Astrocyte (in vitro differentiated cells and primary cell): ENCODE measurements around the gene INSC. TPM values are rescaled to one million over a fixed set of nuclear protein-coding genes. Genes with fewer than 3 reads are reported as not detected.

Experiments used
- DNase-seq: peaks from one replicate; pipeline ENCODE4 v3.0.0-alpha.2; 2010; ENCODE audit warnings: low read depth
- FAIRE-seq: peaks from 2 replicates; lab custom pipeline; 2011; peaks lifted over from hg19 to GRCh38; lab: Jason Lieb, UNC
- H2AFZ ChIP-seq: 2 replicates; pipeline ENCODE4 v1.6.0; 2012; ENCODE audit warnings: low read depth, low read length, inconsistent platforms
- H3K27ac ChIP-seq: 2 replicates; pipeline ENCODE4 v1.5.1; 2011; ENCODE audit warnings: low read depth, low read length, inconsistent platforms
- H3K27me3 ChIP-seq: 2 replicates; pipeline ENCODE4 v1.6.0; 2011; ENCODE audit warnings: low read length, inconsistent platforms; ENCODE audit not compliant: insufficient read depth
- H3K36me3 ChIP-seq: 2 replicates; pipeline ENCODE4 v1.5.1; 2011; ENCODE audit warnings: low read length, inconsistent platforms; ENCODE audit not compliant: insufficient read depth
- H3K4me1 ChIP-seq: 2 replicates; pipeline ENCODE4 v1.5.1; 2011; ENCODE audit warnings: low read length, inconsistent platforms; ENCODE audit not compliant: insufficient read depth
- H3K4me2 ChIP-seq: 2 replicates; pipeline ENCODE4 v1.6.0; 2012; ENCODE audit warnings: low read length, inconsistent platforms
- H3K4me3 ChIP-seq: 2 replicates; pipeline ENCODE4 v1.5.1; 2011; ENCODE audit warnings: low read depth, mild to moderate bottlenecking, low read length, inconsistent platforms; ENCODE audit not compliant: insufficient read depth
- H3K79me2 ChIP-seq: 2 replicates; pipeline ENCODE4 v1.6.0; 2012; ENCODE audit warnings: mild to moderate bottlenecking, low read length, inconsistent platforms; ENCODE audit not compliant: insufficient read depth
- H3K9ac ChIP-seq: 2 replicates; pipeline ENCODE4 v1.6.0; 2012; ENCODE audit warnings: mild to moderate bottlenecking, low read length, inconsistent platforms
- H3K9me3 ChIP-seq: 2 replicates; pipeline ENCODE4 v1.5.1; 2012; ENCODE audit warnings: low read depth, mild to moderate bottlenecking, low read length, inconsistent platforms; ENCODE audit not compliant: insufficient read depth
- H4K20me1 ChIP-seq: 2 replicates; pipeline ENCODE4 v1.6.0; 2012; ENCODE audit warnings: low read length, inconsistent platforms; ENCODE audit not compliant: insufficient read depth
- H3K27ac Mint-ChIP-seq: one replicate; pipeline ENCODE4 v1.8.0; 2021; ENCODE audit warnings: mild to moderate bottlenecking, mixed read lengths; ENCODE audit not compliant: unreplicated experiment
- H3K27me3 Mint-ChIP-seq: one replicate; pipeline ENCODE4 v1.8.0; 2021; ENCODE audit warnings: low read depth, mixed read lengths; ENCODE audit not compliant: unreplicated experiment
- H3K36me3 Mint-ChIP-seq: one replicate; pipeline ENCODE4 v1.8.0; 2021; ENCODE audit warnings: low read depth, mixed read lengths; ENCODE audit not compliant: unreplicated experiment
- H3K4me1 Mint-ChIP-seq: one replicate; pipeline ENCODE4 v1.8.0; 2021; ENCODE audit warnings: low read depth, mixed read lengths; ENCODE audit not compliant: unreplicated experiment
- H3K4me3 Mint-ChIP-seq: one replicate; pipeline ENCODE4 v1.8.0; 2021; ENCODE audit warnings: mild to moderate bottlenecking, moderate library complexity, mixed read lengths; ENCODE audit not compliant: unreplicated experiment
- H3K9me3 Mint-ChIP-seq: one replicate; pipeline ENCODE4 v1.8.0; 2021; ENCODE audit warnings: mild to moderate bottlenecking, mixed read lengths; ENCODE audit not compliant: unreplicated experiment
- CTCF ChIP-seq: IDR thresholded peaks from 2 replicates; pipeline ENCODE4 v1.5.1; 2011; ENCODE audit warnings: low read depth, mild to moderate bottlenecking, inconsistent platforms, low read length, moderate library complexity; ENCODE audit not compliant: insufficient read depth
- EZH2 ChIP-seq: IDR thresholded peaks from 2 replicates; pipeline ENCODE4 v1.6.1; 2012; ENCODE audit warnings: mild to moderate bottlenecking, low read length, inconsistent platforms; ENCODE audit not compliant: insufficient read depth
- total RNA-seq: library from RNA; stranded (reverse); gene quantifications from 2 replicates; pipeline ENCODE4 v1.2.1, GENCODE V29; 2021

INSC gene
- total RNA-seq, 1 donor from 2014 or later = not detected

GRCh38 chr11:15118431-15118830 lies 3.7 kb downstream of the INSC start:
- Mint-ChIP-seq H3K4me1 (peaks cover 11% of the 10 kb centered on the region), H3K27me3 (peaks cover 23% of the 10 kb centered on the region), H3K9me3 (no peaks in the 10 kb centered on the region), H3K27ac (no peak overlapping the region), H3K4me3 (no peak overlapping the region), H3K36me3 (no peaks in the 10 kb centered on the region)
- no peaks in the 10 kb centered on the region for H3K79me2 ChIP-seq
- H3K36me3 ChIP-seq = no peaks in the 10 kb centered on the region
- H3K4me2 ChIP-seq = no peak overlapping the region
- FAIRE-seq = no peak
- H3K27ac ChIP-seq = no peak overlapping the region
- TF ChIP-seq EZH2 = no peak
- no peak for TF ChIP-seq CTCF
- H3K4me3 ChIP-seq = no peak overlapping the region
- DNase-seq = no peak
- peaks cover 4% of the 10 kb centered on the region for H3K27me3 ChIP-seq
- no peaks in the 10 kb centered on the region for H4K20me1 ChIP-seq
- no peaks in the 10 kb centered on the region for H3K9me3 ChIP-seq
- no peak overlapping the region for H3K9ac ChIP-seq
- no peak overlapping the region for H2AFZ ChIP-seq
- peaks cover 4% of the 10 kb centered on the region for H3K4me1 ChIP-seq

GRCh38 chr11:15119352-15119751 lies 4.6 kb downstream of the INSC start:
- H3K4me2 ChIP-seq = no peak overlapping the region

More at GRCh38 chr11:15119352-15119751, 4.6 kb downstream of the INSC start:
- H3K79me2 ChIP-seq = no peaks in the 10 kb centered on the region
- no peaks in the 10 kb centered on the region for H3K36me3 ChIP-seq
- H3K4me3 Mint-ChIP-seq = no peak overlapping the region
- H2AFZ ChIP-seq = no peak overlapping the region
- no peaks in the 10 kb centered on the region for H3K27me3 ChIP-seq
- H4K20me1 ChIP-seq = no peaks in the 10 kb centered on the region
- H3K9me3 ChIP-seq = no peaks in the 10 kb centered on the region
- TF ChIP-seq EZH2 (no peak), CTCF (no peak)
- H3K27ac ChIP-seq = no peak overlapping the region
- no peaks in the 10 kb centered on the region for H3K9me3 Mint-ChIP-seq
- H3K36me3 Mint-ChIP-seq = no peaks in the 10 kb centered on the region
- no peak overlapping the region for H3K4me3 ChIP-seq
- H3K27me3 Mint-ChIP-seq = peaks cover 16% of the 10 kb centered on the region
- peaks cover 11% of the 10 kb centered on the region for H3K4me1 ChIP-seq
- H3K9ac ChIP-seq = no peak overlapping the region
- no peak for DNase-seq
- no peak overlapping the region for H3K27ac Mint-ChIP-seq
- peaks cover 20% of the 10 kb centered on the region for H3K4me1 Mint-ChIP-seq
- FAIRE-seq = no peak
